HEK293 (cell line): ENCODE measurements around the gene IRAK3.
A peak's percentile ranks its signal among the peaks of the same experiment; 100 is the strongest.

Experiments
- AEBP2 ChIP-seq: fragments of 450-650 bp; formaldehyde crosslinking; IDR thresholded peaks from 2 replicates; pipeline ENCODE4 v1.5.1; 2016; ENCODE audit warnings: missing biosample characterization, missing genetic modification characterization, borderline replicate concordance
- FEZF1 ChIP-seq: fragments of 450-650 bp; formaldehyde crosslinking; IDR thresholded peaks from 2 replicates; pipeline ENCODE4 v1.5.1; 2016; ENCODE audit warnings: missing biosample characterization, missing genetic modification characterization
- GLI4 ChIP-seq: fragments of 450-650 bp; formaldehyde crosslinking; IDR thresholded peaks from 2 replicates; pipeline ENCODE4 v1.5.1; 2016; ENCODE audit warnings: missing biosample characterization, missing genetic modification characterization
- HOXA7 ChIP-seq: sonication (generic); formaldehyde crosslinking; IDR thresholded peaks from 2 replicates; pipeline ENCODE4 v1.8.1; 2022; ENCODE audit warnings: missing genetic modification reagents, borderline replicate concordance
- KLF17 ChIP-seq: fragments of 450-650 bp; formaldehyde crosslinking; IDR thresholded peaks from 2 replicates; pipeline ENCODE4 v1.5.1; 2016; ENCODE audit warnings: missing biosample characterization, missing genetic modification characterization
- KLF8 ChIP-seq: fragments of 450-650 bp; formaldehyde crosslinking; IDR thresholded peaks from 2 replicates; pipeline ENCODE4 v1.5.1; 2016; ENCODE audit warnings: missing biosample characterization, missing genetic modification characterization
- KLF9 ChIP-seq: fragments of 450-650 bp; formaldehyde crosslinking; IDR thresholded peaks from 2 replicates; pipeline ENCODE4 v1.5.1; 2016; ENCODE audit warnings: missing biosample characterization, missing genetic modification characterization, low read depth
- PRDM10 ChIP-seq: fragments of 450-650 bp; formaldehyde crosslinking; IDR thresholded peaks from 2 replicates; pipeline ENCODE4 v1.5.1; 2016; ENCODE audit warnings: missing biosample characterization, missing genetic modification characterization
- REST ChIP-seq: fragments of 450-650 bp; formaldehyde crosslinking; IDR thresholded peaks from 2 replicates; pipeline ENCODE4 v1.5.1; 2016; ENCODE audit warnings: missing biosample characterization, missing genetic modification characterization
- YY2 ChIP-seq: fragments of 450-650 bp; formaldehyde crosslinking; IDR thresholded peaks from 2 replicates; pipeline ENCODE4 v1.5.1; 2016; ENCODE audit warnings: missing biosample characterization, missing genetic modification characterization
- ZBTB48 ChIP-seq: fragments of 450-650 bp; formaldehyde crosslinking; IDR thresholded peaks from 2 replicates; pipeline ENCODE4 v1.5.1; 2016; ENCODE audit warnings: missing biosample characterization, missing genetic modification characterization
- ZBTB7A ChIP-seq: fragments of 450-650 bp; formaldehyde crosslinking; IDR thresholded peaks from 2 replicates; pipeline ENCODE4 v1.5.1; 2016; ENCODE audit warnings: low read depth, missing biosample characterization, missing genetic modification characterization
- ZFP69B ChIP-seq: fragments of 450-650 bp; formaldehyde crosslinking; IDR thresholded peaks from 2 replicates; pipeline ENCODE4 v1.5.1; 2016; ENCODE audit warnings: missing biosample characterization, missing genetic modification characterization
- ZNF19 ChIP-seq: fragments of 450-650 bp; formaldehyde crosslinking; IDR thresholded peaks from 2 replicates; pipeline ENCODE4; 2016; ENCODE audit warnings: missing biosample characterization, missing genetic modification characterization, low read depth
- ZNF26 ChIP-seq: fragments of 450-650 bp; formaldehyde crosslinking; IDR thresholded peaks from 2 replicates; pipeline ENCODE4 v1.5.1; 2016; ENCODE audit warnings: missing biosample characterization, missing genetic modification characterization
- ZNF362 ChIP-seq: fragments of 450-650 bp; formaldehyde crosslinking; IDR thresholded peaks from 2 replicates; pipeline ENCODE4 v1.5.1; 2016; ENCODE audit warnings: missing biosample characterization, missing genetic modification characterization
- ZNF391 ChIP-seq: fragments of 450-650 bp; formaldehyde crosslinking; IDR thresholded peaks from 2 replicates; pipeline ENCODE4 v1.5.1; 2016; ENCODE audit warnings: low read depth, missing biosample characterization, missing genetic modification characterization, borderline replicate concordance
- ZNF513 ChIP-seq: fragments of 450-650 bp; IDR thresholded peaks from 2 replicates; pipeline ENCODE4 v1.5.1; 2018; ENCODE audit warnings: missing biosample characterization, missing genetic modification characterization
- ZNF664 ChIP-seq: fragments of 450-650 bp; formaldehyde crosslinking; IDR thresholded peaks from 2 replicates; pipeline ENCODE4 v1.5.1; 2016; ENCODE audit warnings: missing biosample characterization, missing genetic modification characterization
- ZNF692 ChIP-seq: fragments of 450-650 bp; formaldehyde crosslinking; IDR thresholded peaks from 2 replicates; pipeline ENCODE4 v1.5.1; 2016; ENCODE audit warnings: missing biosample characterization, missing genetic modification characterization
- ZNF76 ChIP-seq: fragments of 450-650 bp; formaldehyde crosslinking; IDR thresholded peaks from 2 replicates; pipeline ENCODE4; 2016; ENCODE audit warnings: low read depth, missing biosample characterization, missing genetic modification characterization, borderline replicate concordance
- ZSCAN30 ChIP-seq: fragments of 450-650 bp; IDR thresholded peaks from 2 replicates; pipeline ENCODE4 v1.5.1; 2018; ENCODE audit warnings: missing biosample characterization, mild to moderate bottlenecking, missing genetic modification characterization, moderate library complexity

The IRAK3 gene

GRCh38 chr12:66301944-66302826 is 113.2 kb downstream of the IRAK3 start, which contains the start of gene HELB (continued):
- TF ChIP-seq KLF9 (tag by site-specific recombination) = peak; percentile 70
- TF ChIP-seq ZNF26 (tag by site-specific recombination) = no peak
- 0 out of 2 replicates have a peak, but pooled peaks have one; percentile 44 for TF ChIP-seq ZBTB7A (tag by site-specific recombination)
- TF ChIP-seq ZNF362 (tag by site-specific recombination) = no peak
- no peak for TF ChIP-seq AEBP2 (tag by site-specific recombination)
- no peak for TF ChIP-seq GLI4 (tag by site-specific recombination)
- TF ChIP-seq ZNF692 = peak; percentile 52; the same call in 1 of the 2 replicates
- TF ChIP-seq REST = no peak
- TF ChIP-seq ZNF391 (tag by site-specific recombination) = no peak; the same call in 1 of the 2 replicates
- no peak for TF ChIP-seq HOXA7
- no peak for TF ChIP-seq ZNF664 (tag by site-specific recombination)
- TF ChIP-seq ZSCAN30 (tag by site-specific recombination) = peak; percentile 59; the same call in 1 of the 2 replicates
- TF ChIP-seq ZNF19 = no peak
- TF ChIP-seq ZNF76 = peak; percentile 36; the same call in 1 of the 2 replicates
- no peak for TF ChIP-seq FEZF1
- peak; percentile 53; the same call in 1 of the 2 replicates for TF ChIP-seq ZNF513
- peak; percentile 96 for TF ChIP-seq ZBTB48 (tag by site-specific recombination)
- peak; percentile 81 for TF ChIP-seq KLF8
- peak; percentile 34; the same call in 1 of the 2 replicates for TF ChIP-seq ZFP69B (tag by site-specific recombination)
- TF ChIP-seq PRDM10 (tag by site-specific recombination) = peak; percentile 90
- TF ChIP-seq KLF17 (tag by site-specific recombination) = no peak
- no peak for TF ChIP-seq YY2 (tag by site-specific recombination)
